Right renal pelvis (tissue), 4 donors: Measurements from ENCODE around the gene NEU2. TPM values are rescaled to one million over a fixed set of nuclear protein-coding genes. Genes with fewer than 3 reads are reported as not detected.

Source experiments
- DNase-seq, 4 donors: peaks; one replicate each; pipeline ENCODE4 v3.0.0-alpha.2; 2013; ENCODE audit warnings: low read depth in 4 of 4, low spot score in 3 of 4, missing footprints in 1 of 4
- polyA plus RNA-seq, 4 donors: library from polyadenylated mRNA; unstranded; fragments of 120-200 nt; gene quantifications; one replicate each; pipeline ENCODE4 v1.2.1, GENCODE V29; 2013; ENCODE audit not compliant: insufficient read length in 4 of 4

The NEU2 gene
- polyA plus RNA-seq, 4 donors: not detected

DNA sequence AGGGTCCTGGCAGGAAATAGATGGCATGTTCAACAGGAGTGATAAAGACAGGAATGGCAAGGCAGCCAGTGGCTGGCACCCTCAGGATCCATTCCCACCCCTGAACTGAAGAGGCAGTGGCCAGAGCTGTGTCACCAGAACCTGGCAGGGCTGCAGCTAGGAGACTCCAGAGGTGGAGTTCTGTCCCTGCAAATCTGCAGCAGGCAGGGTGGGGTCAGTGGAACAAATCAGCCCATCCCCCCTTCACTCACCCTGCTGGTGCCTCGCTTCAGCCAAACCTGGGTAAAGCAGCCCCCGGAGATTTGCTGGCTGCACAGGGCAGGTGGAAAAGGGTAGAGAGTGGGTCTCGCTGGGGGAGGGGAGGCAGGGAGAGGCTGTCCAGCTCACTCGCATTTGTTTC lies 40.4 kb downstream of the NEU2 start:
- no peak for DNase-seq

DNA sequence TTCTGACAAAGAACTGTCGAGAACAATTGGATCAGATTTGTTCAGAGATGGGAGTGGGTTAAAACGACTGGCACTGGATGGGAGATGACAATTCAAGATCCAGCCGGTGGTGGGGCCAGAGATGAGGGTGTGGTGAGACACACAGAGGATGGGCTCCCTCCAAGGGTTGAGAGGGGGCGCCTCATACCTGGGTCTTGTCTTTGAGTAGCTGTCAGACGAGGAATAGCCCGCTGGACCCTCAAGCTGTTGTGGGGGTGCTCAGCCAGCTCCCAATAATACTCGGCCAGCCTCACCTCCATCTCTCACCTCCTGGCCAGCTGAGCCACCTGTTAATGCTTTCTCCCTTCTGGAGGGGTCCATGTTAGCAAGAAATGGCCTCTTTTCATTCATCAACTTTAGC lies 41.6 kb downstream of the NEU2 start:
- no peak for DNase-seq

- DNase-seq: no peak
These were observed 42.9 kb downstream of the NEU2 start for GRCh38 chr2:233075141-233075965.

- no peak for DNase-seq
These were observed 43.5 kb downstream of the NEU2 start for GRCh38 chr2:233075966-233076339.

DNA sequence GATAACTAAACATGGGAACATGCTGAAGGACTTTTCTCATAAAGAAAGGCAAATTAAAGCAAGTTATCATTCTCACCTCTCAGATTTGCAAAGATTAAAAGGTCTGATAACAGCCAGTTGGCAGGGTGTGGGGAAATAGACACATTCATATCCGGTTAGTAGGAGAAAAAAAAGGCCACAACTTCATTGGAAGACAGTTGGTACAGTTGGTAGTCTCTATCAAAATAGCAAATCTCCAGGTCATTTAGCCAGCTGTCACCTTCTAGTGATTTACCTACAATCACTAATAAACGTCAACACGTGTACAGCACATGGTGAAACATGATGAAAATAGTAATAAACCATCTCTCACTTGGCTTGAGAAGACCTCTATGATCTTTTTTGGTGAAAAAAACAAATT lies 44.3 kb downstream of the NEU2 start:
- DNase-seq: no peak

GRCh38 chr2:233079473-233079877 lies 47.0 kb downstream of the NEU2 start:
- DNase-seq: no peak

DNA sequence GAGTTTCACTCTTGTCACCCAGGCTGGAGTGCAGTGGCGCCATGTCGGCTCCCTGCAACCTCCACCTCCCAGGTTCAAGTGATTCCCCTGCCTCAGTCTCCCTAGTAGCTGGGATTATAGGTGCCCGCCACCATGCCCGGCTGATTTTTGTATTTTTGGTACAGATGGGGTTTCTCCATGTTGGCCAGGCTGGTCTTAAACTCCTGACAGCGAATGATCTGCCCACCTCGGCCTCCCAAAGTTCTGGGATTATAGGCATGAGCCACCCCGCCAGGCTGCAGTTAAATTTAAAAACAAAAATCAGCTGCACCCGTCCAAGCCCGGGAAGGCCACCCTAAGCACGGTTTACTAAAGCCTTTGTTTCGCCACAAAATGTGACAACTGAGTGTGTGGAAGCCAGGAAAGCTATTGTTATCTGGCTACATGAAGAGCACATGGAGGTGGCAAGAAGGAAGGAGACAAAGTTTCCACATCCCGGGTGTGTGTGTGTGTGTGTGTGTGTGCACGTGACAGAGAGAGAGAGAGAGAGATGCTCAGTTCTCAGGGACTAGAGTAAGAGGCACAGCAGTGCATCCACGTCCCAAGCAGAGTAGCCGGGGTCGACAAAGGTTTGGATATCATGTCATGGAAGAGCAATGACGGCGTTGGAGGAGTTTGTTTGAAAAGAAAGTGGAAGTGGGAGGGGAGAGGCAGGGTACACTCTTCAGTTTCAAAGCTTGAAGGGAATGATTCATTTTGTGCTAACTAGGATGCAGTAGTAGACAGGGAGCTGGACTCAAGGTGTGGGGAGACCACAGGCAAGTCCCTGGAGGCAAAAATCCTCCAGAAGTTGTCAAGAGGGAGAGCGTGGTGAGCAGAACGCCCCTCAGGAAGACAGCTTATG lies 47.7 kb downstream of the NEU2 start:
- DNase-seq: no peak

- DNase-seq: no peak
These were observed 48.4 kb downstream of the NEU2 start for GRCh38 chr2:233080836-233081229.

DNA sequence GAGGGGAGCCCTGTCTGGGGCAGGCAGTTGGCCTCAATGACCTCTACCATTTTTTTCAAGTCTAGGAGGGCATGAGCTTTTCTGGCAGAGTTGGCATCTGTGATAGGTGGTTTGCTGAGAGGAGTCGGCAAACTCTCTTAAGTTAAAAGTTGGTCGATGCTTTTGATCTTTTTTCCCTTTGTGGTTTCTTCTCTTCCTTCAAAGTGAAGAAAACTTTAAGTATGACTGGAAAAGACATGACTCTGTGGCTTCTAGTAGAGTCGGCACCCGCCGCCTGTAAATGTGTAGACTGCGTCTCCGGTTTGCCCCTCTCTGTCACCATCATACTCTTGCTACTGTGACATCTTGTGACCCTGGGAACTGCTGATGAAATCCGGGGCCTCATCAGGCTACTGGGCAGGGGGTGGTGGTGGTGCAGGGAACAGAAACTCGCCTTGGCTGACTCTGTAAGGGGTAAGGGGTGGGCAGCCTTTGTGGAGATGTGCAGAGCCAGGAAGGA lies 48.8 kb downstream of the NEU2 start:
- no peak for DNase-seq

- no peak for DNase-seq
These were observed 49.3 kb downstream of the NEU2 start for GRCh38 chr2:233081731-233082221.

GRCh38 chr2:233082222-233082930 lies 49.9 kb downstream of the NEU2 start:
- no peak for DNase-seq

DNA sequence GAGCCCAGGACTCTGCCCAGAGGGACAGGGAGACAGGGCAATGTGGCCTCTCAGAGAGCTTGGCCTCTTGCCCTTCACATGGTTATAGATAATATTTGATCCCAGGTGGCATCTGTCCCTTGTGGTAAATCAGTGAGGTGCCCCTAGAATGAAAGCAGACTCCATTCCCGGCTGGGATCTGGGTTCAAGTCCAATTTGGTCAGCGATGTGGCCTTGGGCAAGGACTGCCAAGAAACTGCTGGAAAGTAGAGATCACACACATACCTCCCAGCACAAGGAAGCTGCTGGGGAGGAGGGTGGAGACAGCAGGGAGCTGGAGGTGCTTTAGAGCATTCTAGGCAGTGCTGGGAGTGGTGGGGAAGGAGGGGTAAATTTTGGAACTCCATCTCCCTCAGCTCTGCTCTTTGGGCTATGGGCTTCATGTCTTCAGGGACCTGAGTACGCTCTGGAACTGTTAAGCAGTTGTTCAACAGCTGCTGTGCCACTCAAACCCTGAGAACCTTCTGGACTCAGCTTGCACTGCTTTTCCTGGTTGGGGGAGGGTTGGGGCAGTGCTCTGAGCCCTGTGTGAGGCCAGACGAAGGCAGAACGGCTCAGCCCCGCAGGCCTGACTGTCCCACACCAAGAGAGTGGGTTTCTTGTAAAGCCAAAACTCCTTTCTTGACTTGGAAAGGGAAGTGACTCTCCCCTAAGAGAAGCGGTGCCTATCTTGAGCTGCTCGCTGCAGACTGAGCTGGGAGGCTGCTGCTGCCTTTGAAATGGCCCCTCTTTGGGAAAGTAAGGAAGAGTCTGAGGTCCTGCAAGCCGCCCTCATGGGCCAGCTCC lies 50.7 kb downstream of the NEU2 start:
- DNase-seq: no peak

DNA sequence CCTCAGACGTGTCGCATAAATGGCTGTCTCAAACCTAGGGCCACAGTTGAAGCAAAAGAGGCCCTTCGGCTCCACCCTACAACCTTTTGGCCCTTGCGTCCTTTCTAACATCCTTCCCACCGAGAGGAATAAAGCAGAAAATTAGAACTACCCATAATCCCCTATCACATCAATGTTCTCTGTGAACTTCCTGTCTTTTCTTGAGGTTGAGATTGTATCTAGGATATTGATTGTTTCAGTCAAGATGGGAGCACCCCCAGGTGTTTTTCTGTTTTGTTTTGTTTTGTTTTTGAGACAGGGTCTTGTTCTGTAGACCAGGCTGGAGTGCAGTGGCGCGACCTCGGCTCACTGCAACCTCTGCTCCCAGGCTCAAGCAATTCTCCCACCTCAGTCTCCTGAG lies 51.3 kb downstream of the NEU2 start:
- DNase-seq: no peak

GRCh38 chr2:233084488-233084887 lies 52.0 kb downstream of the NEU2 start:
- peak in 1 of 4 donors; percentile 17 for DNase-seq

Other genes with a start within 250 kb of the NEU2 start
- 1 to 10 TPM; 1.3 to 2.7 (median 2.2) TPM for gene SNORC, start 162.4 kb upstream of the NEU2 start, polyA plus RNA-seq
- 1 to 10 TPM; 1.0 to 2.8 (median 2.2) TPM for gene NGEF, start 19.4 kb upstream of the NEU2 start, polyA plus RNA-seq
- gene INPP5D, start 27.7 kb downstream of the NEU2 start, polyA plus RNA-seq: 10 to 100 TPM in 1 of 4 donors, 1 to 10 TPM in 3; 5.4 to 10.7 (median 6.9) TPM
- 10 to 100 TPM; 21.6 to 24.4 (median 23.0) TPM for gene ATG16L1, start 219.0 kb downstream of the NEU2 start, polyA plus RNA-seq